Astrocyte of the spinal cord (primary cell): Measurements from ENCODE around the gene AURKAIP1.
A peak's percentile ranks its signal among the peaks of the same experiment; 100 is the strongest.

Experiments
- DNase-seq: peaks from one replicate; pipeline ENCODE4 v3.0.0; 2011; ENCODE audit warnings: low read depth, low spot score
- H3K4me3 ChIP-seq: 2 replicates; pipeline ENCODE4 v1.5.1; 2011; ENCODE audit warnings: low read depth, mild to moderate bottlenecking, low read length, moderate library complexity
- CTCF ChIP-seq: IDR thresholded peaks from 2 replicates; pipeline ENCODE4 v1.5.1; 2012; ENCODE audit warnings: low read depth, mild to moderate bottlenecking, low read length, inconsistent platforms
- in situ Hi-C: cut with HindIII; loops from 2 replicates; pipeline ENCODE4 v1.10.0; 2017; ENCODE audit warnings: low sequenced_read_pairs

The AURKAIP1 gene

GRCh38 chr1:1398677-1399186, 23.7 kb upstream of the AURKAIP1 start:
- H3K4me3 ChIP-seq = peak overlapping the region; percentile 91

GRCh38 chr1:1397839-1398523, 23.0 kb upstream of the AURKAIP1 start:
- peak overlapping the region; percentile 91 for H3K4me3 ChIP-seq
- no peak for TF ChIP-seq CTCF
- in situ Hi-C loops = no loop called here
- DNase-seq = no peak

More at GRCh38 chr1:1398677-1399186, 23.7 kb upstream of the AURKAIP1 start:
- TF ChIP-seq CTCF = no peak
- no peak for DNase-seq
- in situ Hi-C loops = no loop called here

GRCh38 chr1:1395166-1395565, 20.2 kb upstream of the AURKAIP1 start:
- H3K4me3 ChIP-seq = no peak overlapping the region
- DNase-seq = no peak
- TF ChIP-seq CTCF = no peak
- in situ Hi-C loops = no loop called here

- in situ Hi-C loops = no loop called here
- DNase-seq = no peak
- TF ChIP-seq CTCF = no peak
- no peak overlapping the region for H3K4me3 ChIP-seq
These were observed 19.1 kb upstream of the AURKAIP1 start for GRCh38 chr1:1394116-1394515.

GRCh38 chr1:1393428-1393827, 18.4 kb upstream of the AURKAIP1 start:
- TF ChIP-seq CTCF = no peak
- DNase-seq = no peak
- in situ Hi-C loops = no loop called here
- no peak overlapping the region for H3K4me3 ChIP-seq

- TF ChIP-seq CTCF = no peak
- no peak for DNase-seq
- H3K4me3 ChIP-seq = no peak overlapping the region
- in situ Hi-C loops = no loop called here
These were observed 18.0 kb upstream of the AURKAIP1 start for GRCh38 chr1:1393014-1393413.
